ENCODE results near the gene ARMH2.

DNA sequence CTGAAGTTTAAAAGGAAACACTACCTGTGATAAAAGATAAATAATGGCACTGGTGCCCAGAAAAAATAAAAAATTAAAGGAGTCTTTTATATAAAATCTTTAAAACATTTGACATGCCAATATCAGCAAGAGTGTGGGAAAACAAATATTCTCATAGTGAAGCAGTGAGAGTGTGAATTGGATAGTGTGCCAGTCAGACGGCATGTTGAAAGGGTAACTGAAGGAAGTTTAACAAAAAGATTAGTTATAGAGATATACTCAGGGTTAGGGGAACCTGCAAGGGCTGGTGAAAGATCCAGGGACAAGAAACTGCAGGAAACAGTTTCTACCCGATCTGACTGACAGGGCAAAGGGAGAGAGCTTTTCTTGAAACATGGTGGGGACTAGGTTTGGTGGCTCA is 46.2 kb downstream of the ARMH2 start:
- no peak for TF ChIP-seq CTCF (IDR thresholded peaks at IDR 0.05; ENCODE audit: insufficient read depth, low read depth, low read length)
- no peak for TF ChIP-seq EZH2 (IDR thresholded peaks at IDR 0.05; ENCODE audit: insufficient read depth, low read length)
